ENCODE measurements around the gene GAPDH.
A peak's percentile ranks its signal among the peaks of the same experiment; 100 is the strongest.

GAPDH gene

DNA sequence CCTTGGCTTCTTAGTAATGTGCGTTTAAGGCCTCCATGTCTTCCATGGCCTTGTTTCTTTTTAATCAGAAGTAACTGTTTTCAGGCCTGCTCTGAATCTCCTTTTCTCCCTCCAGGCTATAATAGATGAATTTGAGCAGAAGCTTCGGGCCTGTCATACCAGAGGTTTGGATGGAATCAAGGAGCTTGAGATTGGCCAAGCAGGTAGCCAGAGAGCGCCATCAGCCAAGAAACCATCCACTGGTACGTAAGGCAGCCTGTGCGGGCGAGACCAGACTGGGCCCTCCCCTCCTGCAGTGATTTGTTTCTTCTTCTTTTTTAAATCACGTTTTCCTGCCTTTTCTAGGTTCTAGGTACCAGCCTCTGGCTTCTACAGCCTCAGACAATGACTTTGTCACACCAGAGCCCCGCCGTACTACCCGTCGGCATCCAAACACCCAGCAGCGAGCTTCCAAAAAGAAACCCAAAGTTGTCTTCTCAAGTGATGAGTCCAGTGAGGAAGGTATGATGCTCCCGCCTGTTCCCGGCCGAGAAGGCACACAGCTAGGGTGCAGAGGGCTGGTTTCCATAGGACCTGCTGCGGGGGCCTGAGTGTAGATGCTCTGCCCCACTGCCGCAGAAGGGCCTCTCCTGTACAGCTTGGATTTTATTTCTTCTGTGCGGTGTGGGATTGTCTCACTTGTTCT lies 3.6 kb upstream of the GAPDH start:
- no peak for DNase-seq

DNA sequence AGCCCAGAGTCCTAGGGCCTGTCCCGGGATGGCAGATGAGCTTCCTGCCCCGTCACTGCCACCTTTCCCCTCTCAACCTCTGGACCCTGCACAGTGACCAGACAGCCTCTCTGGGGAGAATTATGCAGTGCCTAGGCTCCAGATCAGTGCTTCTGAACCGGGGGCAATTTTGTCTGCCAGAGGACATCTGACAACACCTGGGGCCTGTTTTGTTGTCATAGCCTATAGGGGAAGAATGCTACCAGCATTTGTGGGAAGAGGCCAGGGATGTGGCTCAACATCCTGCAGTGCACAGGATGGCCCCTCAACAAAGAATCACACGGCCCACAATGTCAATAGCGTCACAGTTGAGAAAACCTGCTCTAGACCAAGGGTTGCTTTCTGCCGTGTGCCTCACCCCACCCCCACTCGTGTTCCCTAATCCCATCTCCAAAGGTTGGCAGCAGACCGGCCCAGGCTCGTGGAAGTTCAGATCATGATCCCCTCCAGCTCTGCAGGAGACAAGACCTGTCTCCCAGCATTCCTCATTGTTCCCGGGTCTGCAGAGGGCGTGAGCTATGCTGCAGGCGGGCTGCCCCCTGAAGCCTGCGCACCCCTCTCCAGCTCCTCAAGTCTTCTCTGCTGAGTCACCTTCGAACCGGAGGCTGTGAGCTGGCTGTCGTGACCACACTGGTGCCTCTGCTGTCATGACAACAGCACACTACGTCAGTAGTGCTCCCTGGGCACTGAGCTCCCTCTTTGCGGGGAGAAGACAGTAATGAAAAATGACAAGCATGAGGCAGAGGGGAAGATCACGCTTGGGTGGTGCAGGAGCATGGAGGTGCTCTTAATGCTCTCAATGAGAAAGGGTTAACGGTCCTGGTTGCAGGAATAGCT lies 2.0 kb upstream of the GAPDH start:
- DNase-seq = peak; percentile 99

DNA sequence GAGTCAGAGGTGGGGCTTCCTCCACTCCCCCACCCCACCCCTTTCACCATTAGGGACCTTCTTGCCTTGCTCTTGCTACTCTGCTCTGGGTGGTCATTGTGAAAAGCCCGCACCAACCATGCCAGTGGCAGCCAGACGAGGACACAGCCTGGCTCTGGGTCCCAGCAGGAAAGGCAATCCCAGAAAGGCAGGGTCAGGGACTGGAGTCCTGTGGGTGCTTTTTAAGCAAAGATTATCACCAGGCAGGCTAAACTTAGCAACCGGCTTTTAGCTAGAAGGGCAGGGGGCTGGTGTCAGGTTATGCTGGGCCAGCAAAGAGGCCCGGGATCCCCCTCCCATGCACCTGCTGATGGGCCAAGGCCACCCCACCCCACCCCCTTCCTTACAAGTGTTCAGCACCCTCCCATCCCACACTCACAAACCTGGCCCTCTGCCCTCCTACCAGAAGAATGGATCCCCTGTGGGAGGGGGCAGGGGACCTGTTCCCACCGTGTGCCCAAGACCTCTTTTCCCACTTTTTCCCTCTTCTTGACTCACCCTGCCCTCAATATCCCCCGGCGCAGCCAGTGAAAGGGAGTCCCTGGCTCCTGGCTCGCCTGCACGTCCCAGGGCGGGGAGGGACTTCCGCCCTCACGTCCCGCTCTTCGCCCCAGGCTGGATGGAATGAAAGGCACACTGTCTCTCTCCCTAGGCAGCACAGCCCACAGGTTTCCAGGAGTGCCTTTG lies 1.2 kb upstream of the GAPDH start:
- DNase-seq = peak; percentile 85

DNA sequence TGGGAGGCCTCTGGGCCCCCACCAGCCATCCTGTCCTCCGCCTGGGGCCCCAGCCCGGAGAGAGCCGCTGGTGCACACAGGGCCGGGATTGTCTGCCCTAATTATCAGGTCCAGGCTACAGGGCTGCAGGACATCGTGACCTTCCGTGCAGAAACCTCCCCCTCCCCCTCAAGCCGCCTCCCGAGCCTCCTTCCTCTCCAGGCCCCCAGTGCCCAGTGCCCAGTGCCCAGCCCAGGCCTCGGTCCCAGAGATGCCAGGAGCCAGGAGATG lies 729 bp upstream of the GAPDH start:
- no peak for DNase-seq

DNA sequence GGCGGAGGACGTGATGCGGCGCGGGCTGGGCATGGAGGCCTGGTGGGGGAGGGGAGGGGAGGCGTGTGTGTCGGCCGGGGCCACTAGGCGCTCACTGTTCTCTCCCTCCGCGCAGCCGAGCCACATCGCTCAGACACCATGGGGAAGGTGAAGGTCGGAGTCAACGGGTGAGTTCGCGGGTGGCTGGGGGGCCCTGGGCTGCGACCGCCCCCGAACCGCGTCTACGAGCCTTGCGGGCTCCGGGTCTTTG lies 303 bp downstream of the GAPDH start:
- no peak for DNase-seq

DNA sequence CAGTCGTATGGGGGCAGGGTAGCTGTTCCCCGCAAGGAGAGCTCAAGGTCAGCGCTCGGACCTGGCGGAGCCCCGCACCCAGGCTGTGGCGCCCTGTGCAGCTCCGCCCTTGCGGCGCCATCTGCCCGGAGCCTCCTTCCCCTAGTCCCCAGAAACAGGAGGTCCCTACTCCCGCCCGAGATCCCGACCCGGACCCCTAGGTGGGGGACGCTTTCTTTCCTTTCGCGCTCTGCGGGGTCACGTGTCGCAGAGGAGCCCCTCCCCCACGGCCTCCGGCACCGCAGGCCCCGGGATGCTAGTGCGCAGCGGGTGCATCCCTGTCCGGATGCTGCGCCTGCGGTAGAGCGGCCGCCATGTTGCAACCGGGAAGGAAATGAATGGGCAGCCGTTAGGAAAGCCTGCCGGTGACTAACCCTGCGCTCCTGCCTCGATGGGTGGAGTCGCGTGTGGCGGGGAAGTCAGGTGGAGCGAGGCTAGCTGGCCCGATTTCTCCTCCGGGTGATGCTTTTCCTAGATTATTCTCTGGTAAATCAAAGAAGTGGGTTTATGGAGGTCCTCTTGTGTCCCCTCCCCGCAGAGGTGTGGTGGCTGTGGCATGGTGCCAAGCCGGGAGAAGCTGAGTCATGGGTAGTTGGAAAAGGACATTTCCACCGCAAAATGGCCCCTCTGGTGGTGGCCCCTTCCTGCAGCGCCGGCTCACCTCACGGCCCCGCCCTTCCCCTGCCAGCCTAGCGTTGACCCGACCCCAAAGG lies 804 bp downstream of the GAPDH start:
- peak; percentile 67 for DNase-seq

DNA sequence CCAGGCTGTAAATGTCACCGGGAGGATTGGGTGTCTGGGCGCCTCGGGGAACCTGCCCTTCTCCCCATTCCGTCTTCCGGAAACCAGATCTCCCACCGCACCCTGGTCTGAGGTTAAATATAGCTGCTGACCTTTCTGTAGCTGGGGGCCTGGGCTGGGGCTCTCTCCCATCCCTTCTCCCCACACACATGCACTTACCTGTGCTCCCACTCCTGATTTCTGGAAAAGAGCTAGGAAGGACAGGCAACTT lies 1.3 kb downstream of the GAPDH start:
- no peak for DNase-seq

DNA sequence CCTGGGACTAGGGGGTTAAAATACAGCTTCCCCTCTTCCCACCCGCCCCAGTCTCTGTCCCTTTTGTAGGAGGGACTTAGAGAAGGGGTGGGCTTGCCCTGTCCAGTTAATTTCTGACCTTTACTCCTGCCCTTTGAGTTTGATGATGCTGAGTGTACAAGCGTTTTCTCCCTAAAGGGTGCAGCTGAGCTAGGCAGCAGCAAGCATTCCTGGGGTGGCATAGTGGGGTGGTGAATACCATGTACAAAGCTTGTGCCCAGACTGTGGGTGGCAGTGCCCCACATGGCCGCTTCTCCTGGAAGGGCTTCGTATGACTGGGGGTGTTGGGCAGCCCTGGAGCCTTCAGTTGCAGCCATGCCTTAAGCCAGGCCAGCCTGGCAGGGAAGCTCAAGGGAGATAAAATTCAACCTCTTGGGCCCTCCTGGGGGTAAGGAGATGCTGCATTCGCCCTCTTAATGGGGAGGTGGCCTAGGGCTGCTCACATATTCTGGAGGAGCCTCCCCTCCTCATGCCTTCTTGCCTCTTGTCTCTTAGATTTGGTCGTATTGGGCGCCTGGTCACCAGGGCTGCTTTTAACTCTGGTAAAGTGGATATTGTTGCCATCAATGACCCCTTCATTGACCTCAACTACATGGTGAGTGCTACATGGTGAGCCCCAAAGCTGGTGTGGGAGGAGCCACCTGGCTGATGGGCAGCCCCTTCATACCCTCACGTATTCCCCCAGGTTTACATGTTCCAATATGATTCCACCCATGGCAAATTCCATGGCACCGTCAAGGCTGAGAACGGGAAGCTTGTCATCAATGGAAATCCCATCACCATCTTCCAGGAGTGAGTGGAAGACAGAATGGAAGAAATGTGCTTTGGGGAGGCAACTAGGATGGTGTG lies 1.9 kb downstream of the GAPDH start:
- DNase-seq = no peak

DNA sequence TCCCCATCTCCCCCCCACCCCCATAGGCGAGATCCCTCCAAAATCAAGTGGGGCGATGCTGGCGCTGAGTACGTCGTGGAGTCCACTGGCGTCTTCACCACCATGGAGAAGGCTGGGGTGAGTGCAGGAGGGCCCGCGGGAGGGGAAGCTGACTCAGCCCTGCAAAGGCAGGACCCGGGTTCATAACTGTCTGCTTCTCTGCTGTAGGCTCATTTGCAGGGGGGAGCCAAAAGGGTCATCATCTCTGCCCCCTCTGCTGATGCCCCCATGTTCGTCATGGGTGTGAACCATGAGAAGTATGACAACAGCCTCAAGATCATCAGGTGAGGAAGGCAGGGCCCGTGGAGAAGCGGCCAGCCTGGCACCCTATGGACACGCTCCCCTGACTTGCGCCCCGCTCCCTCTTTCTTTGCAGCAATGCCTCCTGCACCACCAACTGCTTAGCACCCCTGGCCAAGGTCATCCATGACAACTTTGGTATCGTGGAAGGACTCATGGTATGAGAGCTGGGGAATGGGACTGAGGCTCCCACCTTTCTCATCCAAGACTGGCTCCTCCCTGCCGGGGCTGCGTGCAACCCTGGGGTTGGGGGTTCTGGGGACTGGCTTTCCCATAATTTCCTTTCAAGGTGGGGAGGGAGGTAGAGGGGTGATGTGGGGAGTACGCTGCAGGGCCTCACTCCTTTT lies 2.7 kb downstream of the GAPDH start:
- no peak for DNase-seq

DNA sequence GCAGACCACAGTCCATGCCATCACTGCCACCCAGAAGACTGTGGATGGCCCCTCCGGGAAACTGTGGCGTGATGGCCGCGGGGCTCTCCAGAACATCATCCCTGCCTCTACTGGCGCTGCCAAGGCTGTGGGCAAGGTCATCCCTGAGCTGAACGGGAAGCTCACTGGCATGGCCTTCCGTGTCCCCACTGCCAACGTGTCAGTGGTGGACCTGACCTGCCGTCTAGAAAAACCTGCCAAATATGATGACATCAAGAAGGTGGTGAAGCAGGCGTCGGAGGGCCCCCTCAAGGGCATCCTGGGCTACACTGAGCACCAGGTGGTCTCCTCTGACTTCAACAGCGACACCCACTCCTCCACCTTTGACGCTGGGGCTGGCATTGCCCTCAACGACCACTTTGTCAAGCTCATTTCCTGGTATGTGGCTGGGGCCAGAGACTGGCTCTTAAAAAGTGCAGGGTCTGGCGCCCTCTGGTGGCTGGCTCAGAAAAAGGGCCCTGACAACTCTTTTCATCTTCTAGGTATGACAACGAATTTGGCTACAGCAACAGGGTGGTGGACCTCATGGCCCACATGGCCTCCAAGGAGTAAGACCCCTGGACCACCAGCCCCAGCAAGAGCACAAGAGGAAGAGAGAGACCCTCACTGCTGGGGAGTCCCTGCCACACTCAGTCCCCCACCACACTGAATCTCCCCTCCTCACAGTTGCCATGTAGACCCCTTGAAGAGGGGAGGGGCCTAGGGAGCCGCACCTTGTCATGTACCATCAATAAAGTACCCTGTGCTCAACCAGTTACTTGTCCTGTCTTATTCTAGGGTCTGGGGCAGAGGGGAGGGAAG lies 3.5 kb downstream of the GAPDH start:
- DNase-seq = peak; percentile 76

DNA sequence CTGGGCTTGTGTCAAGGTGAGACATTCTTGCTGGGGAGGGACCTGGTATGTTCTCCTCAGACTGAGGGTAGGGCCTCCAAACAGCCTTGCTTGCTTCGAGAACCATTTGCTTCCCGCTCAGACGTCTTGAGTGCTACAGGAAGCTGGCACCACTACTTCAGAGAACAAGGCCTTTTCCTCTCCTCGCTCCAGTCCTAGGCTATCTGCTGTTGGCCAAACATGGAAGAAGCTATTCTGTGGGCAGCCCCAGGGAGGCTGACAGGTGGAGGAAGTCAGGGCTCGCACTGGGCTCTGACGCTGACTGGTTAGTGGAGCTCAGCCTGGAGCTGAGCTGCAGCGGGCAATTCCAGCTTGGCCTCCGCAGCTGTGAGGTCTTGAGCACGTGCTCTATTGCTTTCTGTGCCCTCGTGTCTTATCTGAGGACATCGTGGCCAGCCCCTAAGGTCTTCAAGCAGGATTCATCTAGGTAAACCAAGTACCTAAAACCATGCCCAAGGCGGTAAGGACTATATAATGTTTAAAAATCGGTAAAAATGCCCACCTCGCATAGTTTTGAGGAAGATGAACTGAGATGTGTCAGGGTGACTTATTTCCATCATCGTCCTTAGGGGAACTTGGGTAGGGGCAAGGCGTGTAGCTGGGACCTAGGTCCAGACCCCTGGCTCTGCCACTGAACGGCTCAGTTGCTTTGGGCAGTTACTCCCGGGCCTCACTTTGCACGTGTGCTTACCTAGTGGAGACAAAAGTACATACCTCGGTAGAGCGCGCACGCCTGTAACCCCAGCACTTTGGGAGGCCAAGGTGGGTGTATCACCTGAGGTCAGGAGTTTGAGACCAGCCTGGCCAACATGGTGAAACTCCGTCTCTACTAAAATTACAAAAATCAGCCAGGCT lies 4.3 kb downstream of the GAPDH start:
- DNase-seq = peak; percentile 48

DNA sequence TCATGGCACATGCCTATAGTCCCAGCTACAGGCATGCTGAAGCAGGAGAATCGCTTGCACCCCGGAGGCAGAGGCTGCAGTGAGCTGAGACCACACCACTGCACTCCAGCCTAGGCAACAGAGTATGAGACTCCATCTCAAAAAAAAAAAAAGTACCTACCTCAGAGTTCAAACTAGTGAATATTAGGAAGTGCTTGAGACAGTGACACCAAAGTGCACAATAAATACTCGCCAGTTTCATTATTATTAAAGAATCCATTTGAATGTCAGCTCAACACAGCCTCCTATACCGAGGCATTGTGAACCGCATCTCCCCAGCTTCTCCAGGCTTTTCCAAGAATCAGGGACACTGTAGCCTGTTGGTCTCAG lies 5.0 kb downstream of the GAPDH start:
- no peak for DNase-seq

DNA sequence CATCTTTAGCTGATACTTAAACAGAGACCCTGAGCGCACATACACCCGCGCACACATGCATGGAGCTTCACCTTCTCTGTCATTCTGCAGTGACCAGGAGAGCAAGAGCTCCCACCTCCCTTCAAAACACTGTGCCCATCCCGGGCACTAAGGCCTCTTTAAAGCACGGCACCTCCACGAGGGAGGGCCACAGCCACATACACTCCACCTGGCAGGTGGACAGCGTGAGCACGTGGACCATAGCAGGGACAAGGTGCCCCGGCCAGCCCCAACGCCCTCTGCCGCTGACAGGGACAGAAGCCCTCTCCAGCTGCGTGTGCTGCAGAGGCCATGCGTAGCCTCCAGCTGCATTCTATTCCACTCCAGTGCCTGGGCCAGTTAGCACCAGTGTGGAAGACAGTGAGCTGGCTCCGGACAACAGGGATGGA lies 5.4 kb downstream of the GAPDH start:
- DNase-seq = no peak

DNA sequence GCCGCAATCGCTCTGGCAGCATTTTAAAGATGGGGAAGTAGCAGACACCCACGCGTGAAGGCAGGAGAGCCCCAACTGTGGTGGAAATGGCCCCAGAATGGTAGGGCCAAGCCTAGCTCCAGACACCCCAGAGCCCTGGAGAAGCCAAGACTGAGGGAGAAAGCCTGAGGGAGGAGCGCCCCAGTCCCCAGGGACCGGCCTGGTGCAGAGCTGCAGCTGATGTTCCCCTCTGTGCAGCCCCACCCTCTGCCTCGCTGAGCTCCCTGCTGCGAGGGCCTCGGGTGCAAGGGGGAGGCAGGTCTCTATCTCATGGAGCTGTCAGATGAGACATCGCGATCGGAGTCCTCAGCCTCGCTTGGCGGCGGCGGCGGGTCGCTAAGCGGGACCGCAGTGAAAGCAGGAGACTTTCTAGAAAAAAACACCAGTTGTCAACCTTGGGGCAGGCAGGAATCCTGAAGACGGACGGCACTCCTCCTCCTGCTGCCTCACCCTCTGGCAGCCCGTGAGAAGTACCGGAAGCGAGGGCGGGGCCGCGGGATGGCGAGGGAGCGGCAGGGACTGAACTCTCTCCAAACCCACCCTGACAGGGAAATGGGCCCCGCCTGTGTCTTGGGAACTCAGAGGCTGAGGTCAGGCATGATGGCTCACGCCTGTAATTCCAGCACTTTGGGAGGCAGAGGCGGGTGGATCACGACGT lies 6.0 kb downstream of the GAPDH start:
- DNase-seq = peak; percentile 94

DNA sequence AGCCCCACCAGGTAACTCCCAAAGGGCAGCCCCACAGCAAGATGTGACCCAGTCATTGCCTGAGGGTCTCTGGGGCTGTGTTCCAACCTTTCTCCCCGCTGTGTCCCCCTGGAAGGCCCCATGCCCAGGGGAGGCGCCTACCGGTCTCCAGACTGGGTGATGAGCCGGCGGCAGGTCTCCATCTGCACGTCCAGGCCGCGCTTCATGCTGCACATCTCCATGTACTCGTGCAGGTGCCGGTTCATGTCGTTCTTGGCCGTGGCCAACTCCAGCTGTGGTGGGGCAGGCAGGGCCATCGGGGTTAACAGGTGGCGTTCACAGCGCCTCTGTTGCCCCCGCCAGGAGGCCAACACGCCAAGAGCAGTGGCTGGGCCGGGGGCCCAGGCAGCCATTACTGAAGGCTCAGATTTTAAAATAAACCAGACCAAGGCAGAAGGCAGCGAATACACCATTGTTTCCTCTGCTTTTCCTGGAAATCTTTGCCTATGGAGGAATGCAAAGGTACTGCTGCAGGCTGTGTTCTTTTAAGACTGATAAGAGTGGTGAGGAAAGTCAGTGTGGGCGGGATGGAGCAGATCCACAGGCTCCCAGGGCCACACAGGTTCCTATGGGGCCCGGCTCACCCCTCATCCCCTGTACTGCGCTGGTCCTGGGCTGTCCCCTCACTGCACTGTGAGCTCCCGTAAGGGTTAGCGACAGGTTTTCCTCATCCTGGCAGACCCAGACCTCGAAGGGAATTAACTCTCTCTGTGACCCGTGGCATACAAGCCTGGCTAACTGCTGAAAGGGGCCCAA lies 7.3 kb downstream of the GAPDH start:
- no peak for DNase-seq

DNA sequence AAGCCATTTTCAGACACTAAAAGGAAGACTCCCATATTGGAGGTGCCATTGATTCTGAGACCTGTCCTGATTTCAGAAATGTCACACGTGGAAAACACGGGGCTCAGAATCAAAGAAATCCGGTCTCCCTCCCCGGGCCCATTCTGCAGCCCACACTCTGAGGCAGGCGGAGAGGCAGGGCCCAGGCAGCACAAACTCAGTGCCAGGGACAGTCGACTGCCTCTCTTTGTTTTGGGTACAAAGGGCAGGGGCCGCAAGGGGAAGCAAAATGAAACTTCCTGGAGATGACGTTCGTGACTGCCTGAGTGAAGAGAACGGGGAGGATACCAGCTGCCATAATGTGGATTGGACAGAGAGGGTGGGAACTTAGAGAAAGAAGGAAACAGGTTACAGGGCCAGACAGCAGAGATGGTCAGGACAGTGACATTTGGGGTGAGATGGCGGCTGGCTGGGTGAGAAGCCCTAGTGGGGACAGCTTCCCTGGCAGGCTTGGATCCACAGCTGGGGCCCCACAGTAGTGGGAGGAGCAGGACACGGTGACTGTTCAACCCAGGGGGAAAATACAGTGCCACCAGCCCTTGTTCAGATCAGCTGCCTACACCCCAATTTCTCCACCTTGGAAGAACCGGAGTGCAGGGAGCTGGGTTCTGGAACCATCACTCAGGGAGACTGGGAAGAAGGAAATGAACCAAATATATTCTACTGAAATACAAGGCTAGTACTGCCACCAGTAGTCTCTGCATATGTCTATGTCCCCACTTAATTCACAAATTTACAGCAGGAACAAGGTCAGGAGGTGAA lies 8.1 kb downstream of the GAPDH start:
- no peak for DNase-seq

DNA sequence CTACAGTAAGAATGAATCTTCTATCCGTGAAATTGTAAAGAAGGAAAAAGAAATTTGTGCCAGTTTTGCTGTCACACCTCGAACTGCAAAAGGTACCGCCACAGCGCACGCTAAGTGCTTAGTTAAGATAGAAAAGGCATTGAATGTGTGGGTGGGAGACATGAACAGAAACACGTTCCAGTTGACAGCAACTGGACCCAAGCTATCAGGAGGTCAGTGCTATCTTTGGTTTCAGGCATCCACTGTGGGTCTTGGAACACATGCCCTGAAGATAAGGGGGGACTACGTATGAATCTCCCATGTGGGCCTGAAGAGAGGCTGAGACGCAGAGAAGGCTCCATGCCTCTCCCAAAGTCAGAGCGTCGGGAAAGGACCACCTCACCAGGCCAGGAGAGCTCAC lies 11.7 kb downstream of the GAPDH start:
- no peak for DNase-seq

DNA sequence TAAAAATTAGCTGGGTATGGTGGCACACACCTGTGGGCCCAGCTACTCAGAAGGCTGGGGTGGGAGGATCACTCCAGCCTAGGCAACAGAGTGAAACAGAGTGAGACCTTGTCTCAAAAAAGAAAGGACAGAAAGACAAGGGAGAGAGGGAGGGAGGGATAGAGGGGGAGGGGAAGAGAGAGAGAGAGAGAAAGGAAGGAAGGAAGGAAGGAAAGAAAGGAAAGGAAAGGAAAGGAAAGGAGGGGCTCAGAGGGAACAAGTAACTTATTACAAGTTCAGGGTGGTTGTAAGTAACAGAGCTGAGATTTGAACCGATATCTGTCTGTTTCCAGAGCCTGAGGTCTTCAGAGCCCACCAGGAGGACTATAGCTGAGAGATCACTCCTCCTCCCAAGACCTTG lies 13.2 kb downstream of the GAPDH start:
- no peak for DNase-seq
